Measurements from ENCODE around the gene RSPH1. TPM values are rescaled to one million over a fixed set of nuclear protein-coding genes. Genes with fewer than 3 reads are reported as not detected.
A peak's percentile ranks its signal among the peaks of the same experiment; 100 is the strongest.

Gene RSPH1
- total RNA-seq, 1 experiment from 2014 or later: 0.51 TPM

DNA sequence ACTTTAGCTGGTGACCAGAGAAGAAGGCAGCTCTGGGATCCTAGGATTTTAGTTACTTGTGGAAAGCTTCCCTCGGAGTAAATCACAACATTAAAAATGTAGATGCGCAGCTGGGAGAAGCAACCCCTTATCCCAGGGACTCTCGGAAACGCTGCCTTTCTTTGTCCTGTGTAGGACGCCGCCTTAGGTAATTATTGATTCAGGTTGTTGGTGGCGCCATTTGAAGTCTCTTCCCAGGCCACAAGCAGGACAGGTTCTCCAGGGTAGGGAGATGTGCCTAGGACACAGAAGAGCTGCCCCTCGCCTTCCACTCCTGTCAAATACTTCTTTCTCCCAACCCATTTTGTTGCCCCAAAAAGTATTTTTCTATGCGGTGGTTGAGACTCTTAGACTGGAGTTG lies 27.9 kb upstream of the RSPH1 start:
- peaks cover 23% of the 10 kb centered on the region for H3K4me1 ChIP-seq (ENCODE audit: insufficient read depth, low read length)
- H3K27me3 ChIP-seq (ENCODE audit: low read length): no peaks in the 10 kb centered on the region
- TF ChIP-seq, protein P1, sequence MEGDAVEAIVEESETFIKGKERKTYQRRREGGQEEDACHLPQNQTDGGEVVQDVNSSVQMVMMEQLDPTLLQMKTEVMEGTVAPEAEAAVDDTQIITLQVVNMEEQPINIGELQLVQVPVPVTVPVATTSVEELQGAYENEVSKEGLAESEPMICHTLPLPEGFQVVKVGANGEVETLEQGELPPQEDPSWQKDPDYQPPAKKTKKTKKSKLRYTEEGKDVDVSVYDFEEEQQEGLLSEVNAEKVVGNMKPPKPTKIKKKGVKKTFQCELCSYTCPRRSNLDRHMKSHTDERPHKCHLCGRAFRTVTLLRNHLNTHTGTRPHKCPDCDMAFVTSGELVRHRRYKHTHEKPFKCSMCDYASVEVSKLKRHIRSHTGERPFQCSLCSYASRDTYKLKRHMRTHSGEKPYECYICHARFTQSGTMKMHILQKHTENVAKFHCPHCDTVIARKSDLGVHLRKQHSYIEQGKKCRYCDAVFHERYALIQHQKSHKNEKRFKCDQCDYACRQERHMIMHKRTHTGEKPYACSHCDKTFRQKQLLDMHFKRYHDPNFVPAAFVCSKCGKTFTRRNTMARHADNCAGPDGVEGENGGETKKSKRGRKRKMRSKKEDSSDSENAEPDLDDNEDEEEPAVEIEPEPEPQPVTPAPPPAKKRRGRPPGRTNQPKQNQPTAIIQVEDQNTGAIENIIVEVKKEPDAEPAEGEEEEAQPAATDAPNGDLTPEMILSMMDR (conservative IDR thresholded peaks at IDR 0.05; ENCODE audit: low read depth, low read length): no peak
- no peak for TF ChIP-seq EZH2phosphoT487 (IDR thresholded peaks at IDR 0.05; ENCODE audit: borderline replicate concordance, low read length)
- no peak for TF ChIP-seq EZH2 (IDR thresholded peaks at IDR 0.05; ENCODE audit: low read length, unreplicated experiment)
- H3K9me2 ChIP-seq (replicated peaks; ENCODE audit: low read length): no peaks in the 10 kb centered on the region
- H3K36me3 ChIP-seq (ENCODE audit: low read depth, low read length): peaks cover 48% of the 10 kb centered on the region
- peak overlapping the region; percentile 4; the same call in 1 of the 2 replicates for H3K4me2 ChIP-seq (ENCODE audit: low read length)
- BruUV-seq (replicated peaks): no TSS peak
- H3K4me3 ChIP-seq (ENCODE audit: low read length): no peak overlapping the region
- ChIA-PET CTCF (interaction anchor here (0.6 kb wide), 1 partner anchor 64 kb away, joined by 3 read pairs; no protein-coding TSS in a partner anchor), POLR2A (ENCODE audit: unreplicated experiment) (no interaction called here)
- H3K79me2 ChIP-seq (ENCODE audit: low read length): peaks cover 31% of the 10 kb centered on the region
- intact Hi-C loops (cut with micrococcal nuclease): loop anchor here (1.0 kb wide), 1 partner anchor 28 kb away; the partner anchor contains the start of gene RSPH1
- no peak overlapping the region; the same call in 1 of the 2 replicates for H3K9ac ChIP-seq (ENCODE audit: low read length)
- H3F3A ChIP-seq (ENCODE audit: low read length, unreplicated experiment): no peaks in the 10 kb centered on the region
- peak overlapping the region; percentile 55 for H3K27ac ChIP-seq (ENCODE audit: low read length)
- H3K9me3 ChIP-seq (ENCODE audit: low read length): no peaks in the 10 kb centered on the region
- no peaks in the 10 kb centered on the region for H4K20me1 ChIP-seq (ENCODE audit: low read length)
- peak; percentile 8 for DNase-seq
- H2AFZ ChIP-seq (ENCODE audit: low read length): no peak overlapping the region
- no peak for ATAC-seq

GRCh38 chr21:42523211-42523610 lies 27.2 kb upstream of the RSPH1 start:
- DNase-seq: no peak
- ChIA-PET CTCF (no interaction called here), POLR2A (ENCODE audit: unreplicated experiment) (interaction anchor here (0.7 kb wide), 1 partner anchor 9 kb away, joined by 3 read pairs; no protein-coding TSS in a partner anchor)
- Histone ChIP-seq H3K9me2 (replicated peaks; ENCODE audit: low read length) (no peaks in the 10 kb centered on the region), H3K27me3 (ENCODE audit: low read length) (no peaks in the 10 kb centered on the region), H3K4me2 (ENCODE audit: low read length) (no peak overlapping the region), H3F3A (ENCODE audit: low read length, unreplicated experiment) (no peaks in the 10 kb centered on the region), H3K27ac (ENCODE audit: low read length) (peak overlapping the region; percentile 55), H3K9me3 (ENCODE audit: low read length) (no peaks in the 10 kb centered on the region), H2AFZ (ENCODE audit: low read length) (no peak overlapping the region), H3K4me1 (ENCODE audit: insufficient read depth, low read length) (peaks cover 30% of the 10 kb centered on the region), H3K79me2 (ENCODE audit: low read length) (peaks cover 37% of the 10 kb centered on the region), H3K36me3 (ENCODE audit: low read depth, low read length) (peaks cover 53% of the 10 kb centered on the region), H4K20me1 (ENCODE audit: low read length) (no peaks in the 10 kb centered on the region), H3K9ac (ENCODE audit: low read length) (no peak overlapping the region), H3K4me3 (ENCODE audit: low read length) (no peak overlapping the region)
- intact Hi-C loops (cut with micrococcal nuclease): no loop called here
- BruUV-seq (replicated peaks): no TSS peak
- ATAC-seq: no peak
- TF ChIP-seq, protein P1 (conservative IDR thresholded peaks at IDR 0.05; ENCODE audit: low read depth, low read length): no peak
- TF ChIP-seq EZH2 (IDR thresholded peaks at IDR 0.05; ENCODE audit: low read length, unreplicated experiment) (no peak), EZH2phosphoT487 (IDR thresholded peaks at IDR 0.05; ENCODE audit: borderline replicate concordance, low read length) (no peak)

- Histone ChIP-seq H4K20me1 (ENCODE audit: low read length) (no peaks in the 10 kb centered on the region), H3K9me3 (ENCODE audit: low read length) (no peaks in the 10 kb centered on the region), H2AFZ (ENCODE audit: low read length) (no peak overlapping the region), H3K4me3 (ENCODE audit: low read length) (no peak overlapping the region), H3K9me2 (replicated peaks; ENCODE audit: low read length) (no peaks in the 10 kb centered on the region), H3K36me3 (ENCODE audit: low read depth, low read length) (peaks cover 50% of the 10 kb centered on the region), H3K9ac (ENCODE audit: low read length) (no peak overlapping the region), H3K4me2 (ENCODE audit: low read length) (no peak overlapping the region), H3K27me3 (ENCODE audit: low read length) (no peaks in the 10 kb centered on the region), H3K79me2 (ENCODE audit: low read length) (peaks cover 41% of the 10 kb centered on the region), H3K27ac (ENCODE audit: low read length) (no peak overlapping the region), H3K4me1 (ENCODE audit: insufficient read depth, low read length) (peaks cover 35% of the 10 kb centered on the region), H3F3A (ENCODE audit: low read length, unreplicated experiment) (no peaks in the 10 kb centered on the region)
- no peak for DNase-seq
- ChIA-PET CTCF (no interaction called here), POLR2A (ENCODE audit: unreplicated experiment) (interaction anchor here (0.7 kb wide), 1 partner anchor 9 kb away, joined by 3 read pairs; no protein-coding TSS in a partner anchor)
- no peak for ATAC-seq
- intact Hi-C loops (cut with micrococcal nuclease): no loop called here
- TF ChIP-seq, protein P1 (conservative IDR thresholded peaks at IDR 0.05; ENCODE audit: low read depth, low read length): no peak
- TF ChIP-seq EZH2phosphoT487 (IDR thresholded peaks at IDR 0.05; ENCODE audit: borderline replicate concordance, low read length) (no peak), EZH2 (IDR thresholded peaks at IDR 0.05; ENCODE audit: low read length, unreplicated experiment) (no peak)
- BruUV-seq (replicated peaks): no TSS peak
Measured at GRCh38 chr21:42522771-42523170, 26.7 kb upstream of the RSPH1 start.
